G401.6 (cell line): ENCODE data around the gene RBM38.
A peak's percentile ranks its signal among the peaks of the same experiment; 100 is the strongest.
"Not testable (repeated sequence)": the region's sequence is repeated elsewhere in the genome, so short reads cannot be mapped to it uniquely, and the experiment has no call there.

Experiments used
- FAIRE-seq: peaks from 2 replicates; lab custom pipeline; 2012; peaks lifted over from hg19 to GRCh38; lab: Jason Lieb, UNC

Gene RBM38

GRCh38 chr20:57390604-57391438 is at the start of gene RBM38:
RBM38 (plus strand) TSS chr20:57391396; CDS start chr20:57391582, 186 bp downstream.
- no peak for FAIRE-seq

- no peak for FAIRE-seq
Measured at GRCh38 chr20:57341663-57342062, 49.5 kb upstream of the RBM38 start.

- FAIRE-seq, result no peak
Measured at GRCh38 chr20:57342829-57343228, 48.4 kb upstream of the RBM38 start.

DNA sequence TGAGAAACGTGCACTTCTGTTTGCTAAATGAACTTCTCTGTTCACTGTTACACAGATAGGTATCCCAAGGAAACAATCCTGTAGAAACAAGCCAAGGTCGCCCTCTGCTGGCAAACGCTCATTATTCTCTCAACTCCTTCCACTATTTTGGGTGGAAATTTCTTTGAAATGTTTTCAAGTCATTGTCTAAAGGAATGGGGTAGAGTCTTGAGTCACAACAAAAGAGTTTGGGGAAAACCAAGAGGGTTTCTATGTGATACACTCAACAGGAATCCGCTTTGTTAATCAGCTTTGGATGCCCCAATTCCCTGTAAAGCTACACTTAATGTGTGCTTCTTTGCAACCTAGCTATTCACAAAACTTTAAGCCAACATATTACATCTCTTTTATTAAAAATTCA is 44.7 kb upstream of the RBM38 start:
- FAIRE-seq, result peak; percentile 97

DNA sequence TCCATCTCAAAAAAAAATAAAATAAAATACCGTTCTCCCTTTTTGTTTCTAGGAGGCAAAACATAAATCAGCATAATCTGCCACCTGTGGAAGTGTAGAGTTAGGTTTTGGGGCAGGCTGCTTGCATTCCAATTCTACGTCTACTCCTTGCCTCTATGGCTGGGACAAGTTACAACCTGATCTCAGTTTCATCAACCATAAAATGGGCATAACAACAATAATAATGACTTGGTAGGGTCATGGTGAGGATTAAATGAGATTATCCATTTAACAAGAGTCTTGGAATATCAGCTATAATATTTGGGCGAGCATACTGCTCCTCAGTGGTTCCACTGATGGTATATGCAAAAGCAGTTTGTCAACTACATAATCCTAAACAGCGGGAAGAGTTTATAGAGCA is 43.8 kb upstream of the RBM38 start:
- FAIRE-seq, result no peak

GRCh38 chr20:57348200-57348921 is 42.8 kb upstream of the RBM38 start:
- not testable (repeated sequence) for FAIRE-seq

GRCh38 chr20:57348922-57349574 is 42.1 kb upstream of the RBM38 start:
- not testable (repeated sequence) for FAIRE-seq

DNA sequence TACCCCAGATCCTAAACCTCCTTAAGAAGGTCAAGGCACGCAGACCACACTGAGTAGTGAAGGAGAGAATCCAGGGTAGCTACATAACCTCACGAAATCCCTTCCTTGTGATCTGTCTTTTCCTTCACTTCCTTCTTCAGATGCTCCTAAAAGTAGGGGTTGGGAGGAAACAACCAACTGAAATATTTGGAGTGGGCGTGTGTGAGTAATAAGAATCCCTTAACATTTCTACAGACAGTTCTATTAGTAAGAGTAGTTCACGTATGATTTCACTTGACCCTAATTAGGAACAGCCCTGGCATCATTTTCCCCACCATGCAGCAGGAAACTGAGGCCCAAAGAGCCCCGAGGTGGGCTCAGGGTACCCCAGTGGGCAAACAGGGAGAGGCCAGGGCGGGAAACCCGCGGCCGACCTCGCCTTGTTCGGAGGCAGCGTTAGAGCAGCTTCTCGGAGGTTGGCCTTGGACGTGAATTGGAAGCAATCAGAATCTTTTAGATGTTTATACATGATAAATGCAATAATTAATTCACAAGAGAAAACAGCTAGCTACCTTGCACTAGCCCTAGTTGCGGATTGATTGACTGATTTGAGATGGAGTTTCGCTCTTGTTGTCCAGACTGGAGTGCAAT is 41.0 kb upstream of the RBM38 start:
- FAIRE-seq, result no peak

DNA sequence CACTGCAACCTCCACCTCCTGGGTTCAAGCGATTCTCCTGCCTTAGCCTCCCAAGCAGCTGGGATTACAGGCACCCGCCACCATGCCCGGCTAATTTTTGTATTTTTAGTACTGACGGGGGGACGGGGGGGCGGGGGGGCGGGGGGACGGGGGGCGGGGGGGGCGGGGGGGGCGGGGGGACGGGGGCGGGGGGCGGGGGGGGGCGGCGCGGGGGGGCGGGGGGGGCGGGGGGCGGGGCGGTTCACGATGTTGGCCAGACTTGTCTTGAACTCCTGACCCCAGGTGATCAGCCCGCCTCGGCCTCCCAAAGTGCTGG is 40.5 kb upstream of the RBM38 start:
- FAIRE-seq, result not testable (repeated sequence)

DNA sequence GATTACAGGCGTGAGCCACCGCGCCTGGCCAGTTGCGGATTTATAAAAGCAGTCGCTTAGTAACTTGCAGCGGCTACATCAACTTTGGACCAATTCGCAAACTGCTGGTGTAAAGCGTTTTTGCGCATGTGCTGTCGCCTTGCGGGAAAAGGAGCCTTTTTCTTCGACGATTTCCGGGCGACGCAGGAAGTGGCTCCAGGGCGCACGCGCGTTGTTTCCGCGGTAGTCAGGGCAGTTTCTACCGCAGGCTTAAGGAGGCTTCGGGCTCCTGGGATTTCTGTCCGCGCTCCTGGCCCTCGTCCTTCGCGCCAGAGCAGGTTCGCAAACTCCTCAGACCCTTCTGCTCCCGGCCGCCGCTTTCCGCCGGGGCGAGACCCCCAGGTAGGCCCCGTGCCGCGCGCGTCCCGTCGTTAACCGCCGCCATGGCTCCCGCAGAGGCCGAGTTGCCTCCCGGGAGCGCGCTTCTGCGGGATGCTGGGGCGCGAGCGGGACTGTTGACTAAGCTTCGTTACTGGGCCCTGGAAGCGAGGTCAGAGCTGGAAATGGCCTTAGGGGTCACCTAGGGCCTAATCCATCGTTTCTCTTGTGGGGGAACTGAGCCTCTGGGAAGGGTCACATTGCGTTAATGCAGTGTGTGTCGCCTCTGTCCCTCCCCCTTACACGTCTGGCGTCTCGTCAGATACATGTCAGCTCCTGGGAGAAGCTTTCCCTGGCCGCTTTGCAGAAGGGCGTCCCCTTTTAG is 40.0 kb upstream of the RBM38 start, which contains the start of gene RAE1:
Gene RAE1 (plus strand): TSS at position 214 of the 742 bp plus-strand sequence. CDS start 2,784 bp downstream, outside the sequence.
- FAIRE-seq, result no peak

- FAIRE-seq, result no peak
Measured at GRCh38 chr20:57352305-57352704, 38.9 kb upstream of the RBM38 start.

DNA sequence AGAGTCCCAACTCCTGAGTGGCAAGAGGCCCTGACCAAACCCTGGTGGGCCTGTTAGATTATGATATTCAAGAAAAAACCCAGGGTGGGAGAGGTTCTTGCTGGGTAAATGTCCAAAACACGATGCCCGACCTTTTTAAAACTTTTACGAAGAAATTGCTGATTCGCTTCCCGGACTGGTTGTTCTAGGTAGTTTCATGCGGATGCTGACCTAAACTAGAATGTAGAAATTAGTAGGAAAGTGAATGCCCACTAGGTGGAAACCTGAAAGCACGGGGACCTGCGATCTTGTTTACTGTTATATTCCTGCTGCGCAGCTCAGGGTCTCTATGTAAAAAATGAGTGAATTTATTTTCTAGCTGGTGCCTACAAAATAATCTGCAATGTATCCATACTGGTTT is 37.8 kb upstream of the RBM38 start:
- no peak for FAIRE-seq

DNA sequence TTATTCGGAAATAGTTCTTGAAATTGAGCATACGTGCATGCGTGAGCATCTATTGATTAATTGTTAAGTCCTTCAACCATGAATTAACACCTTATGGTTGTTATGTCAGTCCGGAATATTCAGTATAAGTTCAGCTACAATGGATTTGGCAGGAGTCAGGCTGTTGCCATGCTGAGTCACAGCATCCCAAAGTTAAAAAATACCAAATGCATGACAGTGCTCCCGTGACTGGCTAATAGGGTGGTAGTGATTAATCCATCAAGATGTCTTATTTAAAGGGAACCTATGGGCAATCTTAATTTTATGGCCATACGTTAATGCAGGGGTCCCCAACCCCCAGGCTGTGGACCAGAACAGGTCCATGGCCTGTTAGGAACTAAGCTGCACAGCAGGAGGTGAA is 29.7 kb upstream of the RBM38 start:
- no peak for FAIRE-seq

- no peak for FAIRE-seq
Measured at GRCh38 chr20:57364451-57364850, 26.7 kb upstream of the RBM38 start.

DNA sequence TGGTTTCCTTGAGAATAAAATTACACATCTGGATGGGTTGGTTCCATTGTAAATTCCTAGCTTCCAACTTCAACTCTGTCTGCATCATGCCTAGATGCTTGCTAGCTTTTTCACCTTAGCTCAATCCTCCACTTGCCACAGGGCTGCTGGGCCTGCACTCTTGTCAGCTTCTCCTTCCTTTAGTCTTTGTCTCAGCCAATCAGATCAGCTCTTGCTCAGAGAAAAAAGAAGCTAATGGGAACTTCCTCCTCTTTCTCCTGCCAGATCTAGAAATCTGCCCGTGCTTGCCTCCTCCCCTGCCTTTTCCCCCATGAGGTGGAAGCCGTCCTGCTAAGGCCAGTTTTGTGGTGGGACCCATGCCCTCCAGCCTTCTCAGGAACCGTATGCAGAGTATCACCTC is 21.6 kb upstream of the RBM38 start:
- FAIRE-seq, result no peak

DNA sequence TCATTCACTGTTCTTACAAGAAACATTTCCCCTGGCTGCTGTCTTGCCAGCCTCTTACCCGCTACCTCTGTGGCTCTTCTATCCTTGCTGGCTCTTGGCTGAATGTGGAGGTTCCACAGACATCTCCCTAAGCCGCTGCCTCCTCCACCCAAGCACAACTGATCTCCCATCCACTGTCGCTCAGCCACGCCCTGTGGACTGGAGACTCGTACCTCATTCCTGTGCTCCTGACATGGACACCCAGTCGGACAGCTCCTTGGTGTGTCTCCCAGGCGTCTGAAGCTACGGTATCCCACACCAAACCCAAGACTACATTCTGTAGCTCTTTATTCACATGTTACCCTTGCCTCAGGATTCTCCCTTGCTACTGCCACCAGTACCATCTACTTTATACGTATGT is 20.9 kb upstream of the RBM38 start:
- FAIRE-seq, result no peak

GRCh38 chr20:57371363-57371762 is 19.8 kb upstream of the RBM38 start:
- FAIRE-seq, result no peak

DNA sequence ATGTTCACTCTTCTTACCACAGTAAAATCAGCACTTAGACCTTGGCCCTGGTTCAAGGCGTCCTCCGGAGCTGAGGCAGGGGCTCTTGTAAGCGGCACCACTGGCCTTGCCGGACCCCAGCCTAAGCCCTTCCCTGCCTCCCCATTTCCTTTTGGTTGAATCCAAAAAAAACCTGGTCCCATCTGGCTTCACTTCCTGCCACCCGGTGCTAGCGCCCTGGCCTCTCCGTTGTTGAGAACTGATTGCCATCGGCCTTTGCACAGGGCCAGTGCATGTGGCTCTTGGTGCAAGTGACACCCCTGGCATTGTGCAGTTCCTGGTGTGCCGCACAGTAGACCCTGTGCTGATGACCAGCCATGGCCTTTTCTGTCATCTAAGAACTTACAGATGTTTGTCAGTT is 19.0 kb upstream of the RBM38 start:
- no peak for FAIRE-seq

GRCh38 chr20:57372581-57373350 is 18.4 kb upstream of the RBM38 start:
- FAIRE-seq, result no peak

GRCh38 chr20:57374343-57374930 is 16.8 kb upstream of the RBM38 start:
- no peak for FAIRE-seq
